Cerebellar cortex (tissue), 1 donor: ENCODE results near the gene EID3.
"Not testable (repeated sequence)": the region's sequence is repeated elsewhere in the genome, so short reads cannot be mapped to it uniquely, and the experiment has no call there.

Experiments used
- DNase-seq: peaks from one replicate; pipeline ENCODE4 v3.0.0-alpha.2; 2015; ENCODE audit warnings: low spot score

Gene EID3

DNA sequence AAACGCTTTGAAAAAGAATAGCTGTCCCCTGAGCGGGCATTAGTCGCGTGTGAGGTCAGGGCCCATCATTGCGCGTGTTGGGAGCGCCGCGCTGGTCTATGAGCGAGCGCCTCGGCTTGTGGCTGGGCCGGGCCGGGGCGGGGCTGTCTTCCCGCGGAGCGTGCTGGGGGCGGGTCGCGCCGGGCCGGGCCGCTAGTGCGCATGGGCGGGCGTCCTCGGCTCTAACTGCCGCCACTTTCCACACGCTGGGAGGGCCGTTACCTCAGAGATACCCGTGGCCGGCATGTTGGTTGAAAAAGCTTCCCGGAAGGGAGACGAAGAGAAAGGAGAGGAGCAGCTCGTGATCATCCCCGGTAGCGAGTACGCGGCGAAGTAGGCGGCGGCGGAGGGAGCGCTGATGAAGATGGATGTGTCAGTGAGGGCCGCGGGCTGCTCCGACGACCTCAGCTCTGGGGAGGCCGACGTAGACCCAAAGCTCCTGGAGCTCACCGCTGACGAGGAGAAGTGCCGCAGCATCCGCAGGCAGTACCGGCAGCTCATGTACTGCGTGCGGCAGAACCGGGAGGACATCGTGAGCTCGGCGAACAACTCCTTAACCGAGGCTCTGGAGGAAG, at the start of gene EID3:
Gene EID3 (plus strand): TSS at position 202 of the 614 bp plus-strand sequence. CDS start 196 bp downstream, at position 398.
- DNase-seq = peak; percentile 74

DNA sequence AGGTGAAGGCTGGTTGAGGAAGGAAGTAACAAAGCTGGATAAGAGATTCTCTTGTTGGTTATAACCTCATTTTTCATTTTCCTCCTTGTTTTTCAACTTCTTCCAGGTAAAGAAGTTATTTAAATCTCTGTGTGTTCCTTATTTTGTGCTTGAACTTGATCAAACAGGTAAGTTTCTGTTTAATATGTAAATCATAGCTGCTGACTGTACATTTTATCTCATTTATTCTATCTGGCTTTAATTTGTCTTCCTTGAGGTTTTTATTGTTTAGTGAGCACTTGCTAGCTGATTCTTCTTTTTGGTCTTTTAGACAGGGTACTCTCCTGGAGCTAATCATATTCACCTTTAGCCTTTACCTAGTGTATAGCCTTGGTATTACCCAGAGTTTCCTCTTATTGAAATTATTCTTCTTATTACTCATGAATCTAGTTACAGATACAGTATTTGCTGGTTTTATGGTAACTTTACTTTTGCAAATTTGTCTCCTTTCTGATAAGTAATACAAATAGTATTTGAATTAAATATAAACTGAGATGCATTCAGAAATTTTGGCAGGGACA, 45.5 kb upstream of the EID3 start:
- no peak for DNase-seq

DNA sequence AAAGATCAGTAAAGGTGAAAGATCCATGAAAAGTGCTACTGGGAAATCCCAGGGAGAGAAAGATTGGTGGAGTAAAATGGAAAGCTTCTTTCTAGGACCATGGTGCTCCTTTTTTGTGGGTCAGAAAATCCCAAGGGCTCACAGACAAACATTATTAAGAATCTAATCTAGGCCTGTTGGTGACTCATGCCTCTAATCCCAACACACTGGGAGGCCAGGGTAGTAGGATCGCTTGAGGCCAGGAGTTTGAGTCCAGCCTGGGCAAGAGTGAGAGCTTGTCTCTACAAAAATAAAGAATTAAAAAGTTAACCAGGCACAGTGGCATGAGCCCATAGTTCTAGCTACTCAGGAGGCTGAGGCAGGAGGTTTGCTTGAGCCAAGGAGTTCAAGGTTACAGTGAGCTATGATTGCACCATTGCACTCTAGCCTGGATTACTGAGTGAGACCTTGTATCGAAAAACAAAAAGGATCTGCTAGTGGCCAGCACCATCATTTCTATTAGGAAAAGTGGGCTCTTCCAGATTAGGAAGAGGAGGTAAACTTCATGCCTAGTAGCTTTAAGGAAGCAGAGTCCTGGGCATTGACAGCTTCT, 45.0 kb upstream of the EID3 start:
- DNase-seq = no peak

DNA sequence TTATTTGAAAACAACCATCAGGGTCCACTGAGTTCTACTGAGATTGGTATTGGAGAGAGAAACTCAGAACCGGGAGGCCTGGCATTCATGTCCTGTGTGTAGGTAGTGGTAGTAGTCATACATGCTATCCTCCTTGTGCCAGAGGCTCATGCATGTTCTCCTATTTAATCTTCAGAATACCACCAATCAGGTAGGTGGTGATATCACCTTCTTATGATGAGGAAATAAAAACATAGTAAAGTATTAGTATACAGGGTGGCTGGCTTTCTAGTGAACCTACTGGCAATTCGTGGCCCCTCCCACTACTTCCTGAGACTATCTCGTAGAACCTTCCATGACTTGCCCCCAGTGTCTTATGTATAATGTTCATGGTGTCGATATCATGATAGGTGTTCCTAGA, 40.5 kb upstream of the EID3 start:
- DNase-seq = no peak

DNA sequence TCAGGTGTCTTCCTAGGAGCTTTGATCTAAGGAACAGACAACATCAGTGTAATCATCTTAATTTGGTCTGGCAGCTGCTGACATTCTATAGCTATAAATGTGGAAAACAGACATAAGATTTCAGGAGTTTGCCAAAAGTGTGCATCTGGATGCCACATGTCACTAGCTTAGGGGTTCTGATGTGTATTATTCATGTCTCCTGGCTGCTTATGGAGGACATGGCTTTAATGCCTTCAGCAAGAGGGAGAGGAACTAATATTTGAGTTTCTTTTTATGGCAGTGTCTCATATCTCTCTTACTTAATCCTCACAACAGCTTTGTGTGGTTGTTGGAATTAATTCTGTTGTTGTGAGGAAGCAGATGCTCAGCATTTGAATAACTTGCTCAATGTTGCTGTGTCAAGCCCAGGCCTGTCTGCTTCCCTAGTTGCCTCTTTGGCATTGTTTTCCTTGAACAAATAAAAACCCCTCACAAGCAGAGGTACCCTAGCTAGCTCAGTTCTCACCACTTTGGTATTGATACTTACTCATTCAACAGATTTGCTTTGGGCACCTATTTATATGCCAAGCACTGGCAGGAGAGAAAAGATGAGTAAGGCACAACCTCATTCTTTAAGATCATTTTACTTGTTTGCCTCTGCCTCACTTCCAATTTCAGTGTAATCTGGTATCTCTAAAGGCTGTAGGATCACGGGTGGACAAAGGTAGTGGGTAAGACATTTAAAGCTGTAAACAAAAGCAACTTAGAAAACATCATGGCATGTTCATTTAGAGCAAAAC, 39.8 kb upstream of the EID3 start:
- DNase-seq = no peak

DNA sequence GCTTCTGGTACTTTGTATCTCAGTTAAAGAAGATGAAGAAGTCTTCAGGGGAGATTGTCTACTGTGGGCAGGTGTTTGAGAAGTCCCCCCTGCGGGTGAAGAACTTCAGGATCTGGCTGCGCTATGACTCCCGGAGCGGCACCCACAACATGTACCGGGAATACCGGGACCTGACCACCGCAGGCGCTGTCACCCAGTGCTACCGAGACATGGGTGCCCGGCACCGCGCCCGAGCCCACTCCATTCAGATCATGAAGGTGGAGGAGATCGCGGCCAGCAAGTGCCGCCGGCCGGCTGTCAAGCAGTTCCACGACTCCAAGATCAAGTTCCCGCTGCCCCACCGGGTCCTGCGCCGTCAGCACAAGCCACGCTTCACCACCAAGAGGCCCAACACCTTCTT, 38.1 kb upstream of the EID3 start:
- not testable (repeated sequence) for DNase-seq

DNA sequence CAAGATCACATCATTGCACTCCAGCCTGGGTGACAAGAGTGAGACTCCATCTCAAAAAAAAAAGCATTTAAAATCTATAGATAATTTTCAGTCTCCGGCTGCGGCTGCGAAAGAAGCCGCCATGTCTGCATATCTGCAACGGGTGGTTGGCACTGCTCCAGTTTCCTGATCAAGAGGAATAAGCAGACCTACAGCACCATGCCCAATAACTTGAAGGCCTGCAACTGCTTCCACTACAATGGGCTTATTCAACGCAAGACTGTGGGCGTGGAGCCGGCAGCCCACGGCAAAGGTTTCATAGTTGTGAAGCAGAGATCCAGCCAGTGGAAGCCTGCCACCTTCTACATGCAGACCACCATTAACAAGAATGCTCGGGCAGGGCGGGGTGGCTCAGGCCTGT, 30.6 kb upstream of the EID3 start:
- no peak for DNase-seq

DNA sequence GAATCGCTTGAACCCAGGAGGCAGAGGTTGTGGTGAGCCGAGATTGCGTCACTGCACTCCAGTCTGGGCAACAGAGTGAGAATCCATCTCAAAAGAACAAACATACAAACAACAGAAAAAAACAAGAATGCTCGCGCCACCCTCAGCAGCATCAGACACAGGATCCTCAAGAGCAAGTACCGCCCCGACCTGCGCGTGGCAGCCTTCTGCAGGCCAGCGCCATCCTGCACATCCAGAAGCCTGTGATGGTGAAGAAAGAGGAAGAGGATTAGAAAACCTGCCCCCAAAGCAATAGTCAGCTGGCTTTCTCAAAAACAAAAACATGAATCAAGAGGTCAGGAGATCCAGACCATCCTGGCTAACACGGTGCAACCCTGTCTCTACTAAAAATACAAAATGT, 30.0 kb upstream of the EID3 start:
- DNase-seq = no peak

DNA sequence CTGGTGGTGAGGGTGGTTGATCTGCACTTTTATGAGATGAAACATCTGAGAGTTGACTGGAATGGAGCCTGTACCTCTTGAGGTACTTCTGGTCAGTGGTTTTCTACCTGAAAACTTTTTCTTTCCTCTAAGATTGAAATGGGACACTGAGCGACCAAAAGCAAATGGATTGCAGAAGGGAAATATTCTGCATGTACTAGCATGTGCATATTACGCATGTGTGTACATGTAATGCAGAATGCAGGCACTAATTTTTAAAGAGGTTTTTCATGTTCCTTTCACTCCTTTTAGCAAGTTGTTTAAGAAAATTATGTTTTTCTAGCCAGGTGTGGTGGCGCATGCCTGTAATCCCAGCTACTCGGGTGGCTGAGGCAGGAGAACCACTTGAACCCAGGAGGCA, 28.7 kb upstream of the EID3 start:
- DNase-seq = no peak

DNA sequence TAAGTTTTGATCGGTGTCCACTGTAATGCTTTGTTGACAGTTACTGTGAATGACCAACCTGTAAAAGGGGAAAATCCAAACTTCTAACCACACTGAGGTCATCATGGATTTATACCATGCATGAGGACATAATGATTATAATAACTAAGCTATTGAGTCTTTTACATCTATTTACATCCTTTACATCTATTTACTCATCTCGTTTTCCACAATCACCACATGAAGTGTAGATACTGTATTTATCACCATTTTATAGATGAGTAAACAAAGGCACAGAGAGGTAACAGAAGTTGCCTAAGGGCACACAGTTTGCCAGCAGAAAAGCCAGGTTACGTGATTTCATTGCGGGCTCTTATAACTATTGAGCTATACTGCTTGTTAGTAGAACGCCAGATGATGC, 27.9 kb upstream of the EID3 start:
- DNase-seq = no peak

DNA sequence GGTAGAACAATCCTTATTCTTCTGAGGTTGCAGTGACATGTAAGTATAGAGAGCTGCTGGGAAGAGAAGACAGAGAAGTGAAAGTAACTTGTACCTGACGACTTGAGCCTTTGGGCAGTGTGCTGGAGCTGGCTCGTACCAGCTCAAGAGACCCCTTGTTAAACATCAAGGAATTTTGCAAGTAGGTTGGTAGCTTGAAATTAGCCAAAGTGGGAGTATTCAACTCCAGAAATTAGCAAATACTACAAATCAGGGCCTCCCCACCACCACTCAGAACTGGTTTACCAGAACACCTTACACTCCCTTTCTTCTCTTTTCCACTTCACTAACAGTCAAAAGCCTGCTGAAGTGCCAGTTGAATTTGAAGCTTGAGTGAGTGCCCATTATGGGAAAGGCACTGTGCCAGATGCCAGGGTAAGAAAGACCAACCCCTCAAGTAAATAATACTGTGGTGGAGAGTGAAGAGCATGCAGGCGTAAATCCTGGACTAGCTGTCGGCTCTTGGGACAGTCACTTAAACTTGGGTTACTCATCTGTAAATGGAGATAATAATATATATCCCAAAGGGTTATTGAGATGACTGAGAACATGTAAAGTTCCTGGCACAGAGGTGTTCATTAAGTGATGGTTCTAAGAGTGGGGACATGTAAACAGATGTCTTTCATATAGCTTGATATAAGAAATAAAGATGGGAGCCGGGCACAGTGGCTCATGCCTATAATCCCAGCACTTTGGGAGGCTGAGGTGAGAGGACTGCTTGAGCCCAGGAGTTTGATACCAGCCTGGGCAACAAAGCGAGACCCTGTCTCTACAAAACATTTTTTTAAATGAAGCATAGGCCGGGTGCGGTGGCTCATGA, 27.0 kb upstream of the EID3 start:
- no peak for DNase-seq

DNA sequence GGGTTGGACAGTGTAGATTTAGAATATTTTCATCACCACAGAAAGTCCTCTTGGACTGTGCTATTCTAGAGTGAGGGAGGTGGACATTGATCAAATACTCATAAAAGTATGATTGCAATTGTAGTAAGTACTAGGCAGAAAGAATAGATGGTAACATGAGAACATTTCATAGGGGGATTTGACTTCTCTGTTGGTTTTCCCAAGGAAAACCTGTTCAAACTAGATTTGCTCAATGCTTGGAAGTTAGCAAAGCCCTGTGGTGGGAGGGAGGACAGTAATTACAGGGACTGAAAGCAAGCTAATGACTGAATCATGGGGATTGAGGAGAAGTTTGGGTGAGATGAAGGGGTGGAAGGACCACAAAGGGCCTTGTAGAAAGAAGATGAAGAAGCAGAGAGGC, 24.4 kb upstream of the EID3 start:
- DNase-seq = no peak

DNA sequence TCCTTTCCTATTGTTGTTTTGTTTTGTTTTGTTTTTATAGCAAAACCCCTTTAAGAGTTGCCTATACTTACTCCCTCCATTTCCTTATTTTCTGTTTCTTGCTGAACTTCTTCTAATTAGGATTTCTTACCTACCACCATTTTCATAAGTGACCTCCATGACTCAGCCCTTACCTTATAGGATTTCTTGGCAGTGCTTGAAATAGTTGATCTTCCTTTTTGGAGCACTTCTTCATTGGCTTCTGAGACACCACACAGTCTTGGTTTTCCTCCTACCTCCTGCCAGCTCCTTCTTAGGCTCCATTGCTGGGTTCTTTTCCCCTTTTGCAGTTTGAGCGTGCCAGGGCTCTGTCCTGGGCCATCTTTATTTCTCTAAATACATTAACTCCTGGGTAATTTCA, 23.4 kb upstream of the EID3 start:
- DNase-seq = no peak

DNA sequence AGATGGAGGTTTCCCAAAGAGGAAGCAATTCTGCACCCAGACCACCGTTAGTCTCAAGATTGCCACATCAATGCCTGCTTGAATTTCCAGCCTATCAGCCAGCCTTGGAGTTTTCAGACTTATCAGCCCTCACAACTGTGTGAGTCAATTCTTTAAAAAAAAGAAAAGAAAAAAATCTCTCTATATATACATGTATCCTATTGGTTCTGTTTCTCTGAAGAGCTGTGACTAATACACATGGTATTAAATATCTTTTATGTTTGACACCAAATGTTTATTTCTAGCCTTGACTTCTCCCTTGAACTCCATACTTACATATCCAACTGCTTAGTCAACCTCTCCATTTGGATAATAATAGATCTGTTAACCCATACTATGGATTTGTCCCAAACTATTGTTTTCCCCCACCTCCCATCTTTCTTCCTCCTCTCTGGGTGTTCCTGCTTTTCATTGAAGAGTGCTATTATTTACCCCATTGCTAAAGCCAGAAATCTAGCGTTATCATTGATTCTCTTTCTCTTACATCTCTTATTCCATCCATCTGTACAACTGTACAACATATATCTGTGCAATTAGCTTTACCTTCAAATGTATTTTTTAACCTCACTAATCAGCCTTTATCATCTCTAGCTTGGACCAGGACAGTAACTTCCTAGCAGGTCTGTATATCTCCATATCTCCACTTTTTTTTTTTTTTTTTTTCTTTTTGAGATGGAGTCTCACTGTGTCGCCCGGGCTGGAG, 22.7 kb upstream of the EID3 start:
- no peak for DNase-seq

DNA sequence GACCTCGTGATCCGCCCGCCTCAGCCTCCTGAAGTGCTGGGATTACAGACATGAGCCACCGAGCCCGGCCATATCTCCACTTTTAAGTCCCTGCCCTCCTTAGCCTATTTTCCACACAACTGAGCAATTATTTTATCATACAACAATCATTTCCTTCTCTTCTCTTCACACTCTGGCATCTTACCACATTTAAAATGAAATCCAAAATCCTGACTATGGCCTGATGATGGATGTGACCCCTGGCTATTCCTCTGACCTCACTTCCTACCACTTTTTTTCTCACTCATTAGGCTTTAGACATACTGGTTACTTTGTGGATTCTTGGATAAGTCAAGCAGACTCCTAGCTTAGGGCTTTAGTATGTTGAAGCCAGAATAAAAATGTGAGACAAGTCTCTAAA, 21.9 kb upstream of the EID3 start:
- no peak for DNase-seq

DNA sequence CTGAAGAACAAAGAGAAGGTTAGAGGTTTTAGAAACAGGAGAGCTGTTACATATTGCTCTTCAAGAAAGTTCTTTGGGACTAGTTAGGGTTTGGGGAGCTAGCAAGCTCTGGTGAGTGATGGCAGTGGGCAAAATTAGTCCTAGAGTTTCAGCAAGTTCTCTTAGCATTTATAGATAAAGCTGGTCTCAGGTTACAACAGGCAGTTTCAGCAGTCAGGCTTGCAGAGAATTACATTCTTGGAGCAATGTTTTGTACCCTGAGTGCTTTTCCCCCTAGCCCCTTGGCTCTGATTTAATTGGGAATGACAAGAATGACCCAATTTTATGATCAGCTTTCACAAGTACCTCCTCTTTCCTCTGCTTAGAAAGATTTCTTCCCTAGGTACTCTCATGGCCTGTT, 21.4 kb upstream of the EID3 start:
- peak; percentile 36 for DNase-seq

DNA sequence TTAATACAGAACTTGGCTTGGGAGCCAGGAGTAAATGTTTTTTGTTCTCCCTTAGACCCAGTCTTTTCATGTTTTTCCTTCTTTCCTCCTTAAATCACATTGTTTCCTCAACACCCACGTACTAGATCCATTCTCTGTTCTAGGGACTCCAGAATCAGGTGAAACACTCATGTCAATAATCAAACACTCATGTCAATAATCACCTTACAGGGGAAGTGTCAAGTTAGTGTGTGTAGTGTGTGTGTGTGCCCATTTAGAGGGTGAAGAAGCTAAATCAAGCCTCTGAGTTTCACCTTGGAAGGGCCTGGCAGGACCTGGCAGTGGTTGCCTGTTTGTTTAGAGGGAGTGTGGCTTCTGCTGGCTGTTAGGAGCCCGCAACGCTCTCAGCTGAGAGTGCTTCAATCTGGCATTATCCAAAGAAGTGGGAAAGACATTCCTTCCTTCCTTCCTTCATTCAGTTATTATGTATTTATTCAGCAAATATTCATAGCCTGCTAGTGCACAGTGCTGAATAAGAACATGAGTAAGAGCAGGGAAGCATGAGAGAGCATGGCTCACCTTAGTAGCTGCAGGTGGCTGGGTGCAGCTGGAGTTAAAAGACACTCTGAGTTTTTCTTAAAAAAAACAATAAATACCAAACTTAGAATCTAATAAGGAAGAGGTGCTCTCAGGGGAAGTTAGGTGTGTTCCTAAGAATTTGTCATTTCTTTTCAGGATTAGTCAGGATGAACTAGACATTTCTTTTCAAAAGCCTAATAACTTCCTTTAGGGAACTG, 17.6 kb upstream of the EID3 start:
- peak; percentile 32 for DNase-seq

DNA sequence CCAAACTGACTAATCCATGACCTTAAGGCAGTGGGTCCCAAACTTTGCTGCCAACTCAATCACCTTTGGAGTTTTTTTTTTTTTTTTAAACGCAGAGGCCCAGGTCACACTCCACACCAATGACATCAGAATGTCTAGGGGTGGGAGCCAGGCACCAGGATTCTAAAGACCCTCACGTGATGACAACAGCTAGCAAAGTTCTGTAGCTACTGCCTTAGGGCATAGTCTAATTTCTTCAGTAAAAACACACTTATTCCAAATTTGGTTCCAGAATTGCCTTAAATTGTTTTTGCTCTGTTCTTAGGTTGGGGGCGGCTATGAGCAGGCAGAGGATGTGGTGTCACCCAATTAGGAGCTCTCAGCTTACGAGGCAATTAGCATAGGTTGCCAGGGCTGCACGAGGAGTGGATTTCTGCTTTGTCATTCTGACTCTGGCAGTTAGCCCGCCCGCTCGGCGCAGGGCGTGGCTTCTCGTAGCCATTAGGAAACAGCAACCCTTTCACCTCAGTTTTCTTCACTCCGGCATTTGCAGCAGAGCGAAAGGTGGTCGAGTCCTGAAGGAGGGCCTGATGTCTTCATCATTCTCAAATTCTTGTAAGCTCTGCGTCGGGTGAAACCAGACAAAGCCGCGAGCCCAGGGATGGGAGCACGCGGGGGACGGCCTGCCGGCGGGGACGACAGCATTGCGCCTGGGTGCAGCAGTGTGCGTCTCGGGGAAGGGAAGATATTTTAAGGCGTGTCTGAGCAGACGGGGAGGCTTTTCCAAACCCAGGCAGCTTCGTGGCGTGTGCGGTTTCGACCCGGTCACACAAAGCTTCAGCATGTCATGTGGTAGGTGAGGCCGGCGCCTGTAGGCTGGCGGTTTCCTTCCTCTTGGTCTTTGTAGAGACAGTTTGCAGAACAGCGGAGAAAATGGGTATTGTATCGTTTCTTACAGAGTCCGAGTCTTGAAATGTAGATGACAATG, 16.7 kb upstream of the EID3 start:
- peak; percentile 98 for DNase-seq

DNA sequence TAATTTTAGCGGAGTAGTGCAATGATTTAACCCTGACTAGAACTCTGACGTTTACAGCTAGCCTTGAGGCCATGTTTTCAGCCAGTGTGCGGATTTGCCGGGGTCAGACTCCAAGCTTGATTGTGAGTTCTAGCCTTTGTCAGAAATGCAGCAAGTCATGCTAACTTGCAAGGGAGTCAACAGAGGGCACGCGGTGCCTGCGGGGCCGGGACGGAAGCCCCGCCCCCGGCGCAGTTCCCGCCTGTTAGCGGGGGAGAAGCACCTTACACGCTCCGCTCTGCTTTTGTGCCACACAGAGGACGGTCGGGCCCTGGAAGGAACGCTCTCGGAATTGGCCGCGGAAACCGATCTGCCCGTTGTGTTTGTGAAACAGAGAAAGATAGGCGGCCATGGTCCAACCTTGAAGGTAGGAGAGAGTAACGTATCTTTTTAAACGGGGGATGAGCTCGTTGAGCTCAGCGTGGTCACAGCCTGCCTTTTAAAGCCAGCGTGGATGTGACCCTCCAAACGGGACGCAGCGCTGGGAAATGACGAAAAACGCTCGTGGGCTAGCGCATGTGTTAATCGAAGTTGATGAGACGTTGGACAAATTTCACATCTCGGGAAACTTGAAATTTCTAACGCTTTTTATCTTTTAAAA, 14.8 kb upstream of the EID3 start:
- peak; percentile 88 for DNase-seq
